BE2C (cell line): Measurements from ENCODE around the gene CASQ1. TPM values are rescaled to one million over a fixed set of nuclear protein-coding genes. Genes with fewer than 3 reads are reported as not detected.

Experiments used
- DNase-seq: peaks from one replicate; pipeline ENCODE4 v3.0.0-alpha.2; 2020
- H3K27me3 ChIP-seq: fragments of 250-450 bp; sonication (Bioruptor Pico); 2 replicates; pipeline ENCODE4 v1.5.1; 2020; ENCODE audit warnings: mild to moderate bottlenecking
- H3K36me3 ChIP-seq: fragments of 250-450 bp; sonication (Bioruptor Pico); 2 replicates; pipeline ENCODE4 v1.5.1; 2020; ENCODE audit warnings: mild to moderate bottlenecking
- H3K4me1 ChIP-seq: fragments of 250-450 bp; sonication (Bioruptor Pico); 2 replicates; pipeline ENCODE4 v1.5.1; 2020
- H3K4me3 ChIP-seq: 2 replicates; pipeline ENCODE4 v1.5.1; 2011; ENCODE audit warnings: low read depth, low read length
- H3K9me3 ChIP-seq: fragments of 250-450 bp; sonication (Bioruptor Pico); 2 replicates; pipeline ENCODE4 v1.5.1; 2020
- CTCF ChIP-seq: IDR thresholded peaks from 2 replicates; pipeline ENCODE4 v1.5.1; 2012; ENCODE audit warnings: mild to moderate bottlenecking, low read depth, low read length
- polyA plus RNA-seq: library from polyadenylated mRNA; unstranded; fragments of >200 nt; gene quantifications from one replicate; pipeline ENCODE4 v1.2.1, GENCODE V29; 2012; ENCODE audit warnings: low read depth, missing spikeins; ENCODE audit not compliant: insufficient read length, insufficient read depth

CASQ1 gene
- polyA plus RNA-seq: not detected

GRCh38 chr1:160189649-160190625 lies at the start of gene CASQ1:
TSS of gene CASQ1 (plus strand) at chr1:160190575. CDS start at chr1:160190752, 177 bp downstream.
- Histone ChIP-seq H3K9me3 (no peaks in the 10 kb centered on the region), H3K27me3 (no peaks in the 10 kb centered on the region), H3K4me1 (peaks cover 3% of the 10 kb centered on the region; the same call in 1 of the 2 replicates), H3K4me3 (no peak within 1 kb of the TSS), H3K36me3 (no peaks in the 10 kb centered on the region)
- no peak for TF ChIP-seq CTCF
- no peak for DNase-seq

- TF ChIP-seq CTCF: no peak
- H3K4me3 ChIP-seq: no peak overlapping the region
- DNase-seq: no peak
- no peaks in the 10 kb centered on the region for H3K36me3 ChIP-seq
- H3K4me1 ChIP-seq: no peaks in the 10 kb centered on the region
- peaks cover 21% of the 10 kb centered on the region for H3K27me3 ChIP-seq
- no peaks in the 10 kb centered on the region for H3K9me3 ChIP-seq
Measured at GRCh38 chr1:160143695-160144094, 46.7 kb upstream of the CASQ1 start.

GRCh38 chr1:160144921-160145320 lies 45.5 kb upstream of the CASQ1 start:
- H3K9me3 ChIP-seq: no peaks in the 10 kb centered on the region
- no peak overlapping the region for H3K4me3 ChIP-seq
- no peaks in the 10 kb centered on the region for H3K36me3 ChIP-seq
- no peak for TF ChIP-seq CTCF
- H3K4me1 ChIP-seq: no peaks in the 10 kb centered on the region
- DNase-seq: no peak
- H3K27me3 ChIP-seq: peaks cover 17% of the 10 kb centered on the region

- no peak for TF ChIP-seq CTCF
- no peaks in the 10 kb centered on the region for H3K4me1 ChIP-seq
- H3K27me3 ChIP-seq: peaks cover 17% of the 10 kb centered on the region
- no peak for DNase-seq
- no peaks in the 10 kb centered on the region for H3K9me3 ChIP-seq
- no peaks in the 10 kb centered on the region for H3K36me3 ChIP-seq
- no peak overlapping the region for H3K4me3 ChIP-seq
Measured at GRCh38 chr1:160146107-160146506, 44.3 kb upstream of the CASQ1 start.

DNA sequence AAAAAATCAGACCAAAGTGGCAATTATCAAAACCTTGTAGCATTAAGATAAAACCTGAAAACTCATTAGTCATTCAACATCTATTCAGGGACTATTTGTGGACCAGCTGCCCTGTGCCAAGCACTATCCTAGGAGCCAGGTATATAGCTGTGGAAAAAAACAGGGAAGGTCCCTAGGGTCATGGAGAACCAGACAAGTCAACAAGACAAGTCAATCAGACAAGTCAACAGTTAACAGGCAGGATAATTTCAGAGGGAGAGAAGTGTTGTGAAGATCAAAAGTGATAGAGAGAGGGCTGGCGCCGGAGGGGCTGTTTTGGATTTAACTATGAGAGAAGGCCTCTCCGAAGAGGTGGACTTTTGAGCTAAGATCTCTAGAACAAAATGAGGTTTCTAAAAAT lies 42.3 kb upstream of the CASQ1 start:
- Histone ChIP-seq H3K4me1 (no peaks in the 10 kb centered on the region), H3K4me3 (no peak overlapping the region), H3K36me3 (no peaks in the 10 kb centered on the region), H3K9me3 (no peaks in the 10 kb centered on the region), H3K27me3 (peaks cover 15% of the 10 kb centered on the region)
- no peak for TF ChIP-seq CTCF
- no peak for DNase-seq

DNA sequence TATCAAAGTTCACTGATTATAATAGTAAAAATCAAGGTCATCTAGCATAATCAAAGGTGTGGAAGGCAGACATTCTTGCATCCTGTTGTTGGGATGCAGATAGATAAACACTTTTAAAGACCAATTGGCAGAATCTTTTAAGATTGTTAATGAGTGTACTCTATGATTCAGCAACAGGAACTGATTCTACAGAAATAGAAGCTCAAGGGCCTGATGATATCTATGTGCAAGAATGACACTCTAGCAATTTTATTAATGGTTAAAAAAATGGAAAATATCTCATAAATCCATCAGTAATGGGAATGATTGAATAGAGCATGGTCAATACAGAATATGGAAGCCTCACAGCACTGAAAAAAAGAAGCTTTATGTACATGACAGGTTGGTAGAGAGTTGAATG lies 41.1 kb upstream of the CASQ1 start:
- Histone ChIP-seq H3K9me3 (no peaks in the 10 kb centered on the region), H3K4me3 (no peak overlapping the region), H3K4me1 (no peaks in the 10 kb centered on the region), H3K27me3 (peaks cover 17% of the 10 kb centered on the region), H3K36me3 (no peaks in the 10 kb centered on the region)
- no peak for TF ChIP-seq CTCF
- no peak for DNase-seq
